GM06990 (cell line): ENCODE data around the gene SMCO3.
A peak's percentile ranks its signal among the peaks of the same experiment; 100 is the strongest.

ENCODE experiments used
- DNase-seq: peaks from one replicate; pipeline ENCODE4 v3.0.0-alpha.2; 2011; ENCODE audit not compliant: insufficient read length; ENCODE audit errors: extremely low read depth
- H3K27me3 ChIP-seq: replicated peaks from 2 replicates; pipeline ENCODE4 v1.6.0; 2011; ENCODE audit warnings: low read length; ENCODE audit not compliant: control insufficient read depth, insufficient read depth
- H3K36me3 ChIP-seq: 2 replicates; pipeline ENCODE4 v1.5.1; 2011; ENCODE audit warnings: low read length; ENCODE audit not compliant: control insufficient read depth, insufficient read depth
- H3K4me3 ChIP-seq: replicated peaks from 2 replicates; pipeline ENCODE4 v1.5.1; 2011; ENCODE audit warnings: low read depth, mild to moderate bottlenecking, control low read depth, low read length
- CTCF ChIP-seq: IDR thresholded peaks from 2 replicates; pipeline ENCODE4 v1.5.1; 2011; ENCODE audit warnings: low read length, control low read depth, mild to moderate bottlenecking, inconsistent platforms; ENCODE audit not compliant: insufficient read depth, poor library complexity, severe bottlenecking

SMCO3 gene

GRCh38 chr12:14779834-14780233, 34.1 kb downstream of the SMCO3 start:
- H3K36me3 ChIP-seq = no peaks in the 10 kb centered on the region
- no peaks in the 10 kb centered on the region for H3K27me3 ChIP-seq
- TF ChIP-seq CTCF = no peak
- DNase-seq = no peak
- H3K4me3 ChIP-seq = no peak overlapping the region

GRCh38 chr12:14777271-14777670, 36.7 kb downstream of the SMCO3 start:
- no peaks in the 10 kb centered on the region for H3K36me3 ChIP-seq
- no peaks in the 10 kb centered on the region for H3K27me3 ChIP-seq
- no peak for DNase-seq
- no peak for TF ChIP-seq CTCF
- H3K4me3 ChIP-seq = no peak overlapping the region

GRCh38 chr12:14776236-14776961, 37.6 kb downstream of the SMCO3 start:
- peak; percentile 39 for TF ChIP-seq CTCF
- DNase-seq = no peak

GRCh38 chr12:14775636-14775980, 38.4 kb downstream of the SMCO3 start:
- no peak for DNase-seq
- TF ChIP-seq CTCF = no peak
- Histone ChIP-seq H3K27me3 (no peaks in the 10 kb centered on the region), H3K4me3 (no peak overlapping the region; the same call in 1 of the 2 replicates), H3K36me3 (no peaks in the 10 kb centered on the region)

More at GRCh38 chr12:14776236-14776961, 37.6 kb downstream of the SMCO3 start:
- H3K36me3 ChIP-seq = no peaks in the 10 kb centered on the region
- H3K4me3 ChIP-seq = no peak overlapping the region
- H3K27me3 ChIP-seq = no peaks in the 10 kb centered on the region

- Histone ChIP-seq H3K4me3 (peak overlapping the region; percentile 65), H3K27me3 (no peaks in the 10 kb centered on the region), H3K36me3 (no peaks in the 10 kb centered on the region)
- TF ChIP-seq CTCF = no peak
- DNase-seq = peak; percentile 58
Observed at GRCh38 chr12:14774906-14775635, 38.9 kb downstream of the SMCO3 start.
